Loucy (cell line): ENCODE data around the gene LCE2B.

Experiments used
- H2AFZ ChIP-seq: fragments of 200-600 bp; sonication (generic); 2 replicates; pipeline ENCODE4 v1.6.0; 2016; ENCODE audit warnings: antibody characterized with exemption, mild to moderate bottlenecking, low read length, moderate library complexity
- H3F3A ChIP-seq: fragments of 200-600 bp; 2 replicates; pipeline ENCODE4 v1.6.0; 2016; ENCODE audit warnings: antibody characterized with exemption, low read depth, mild to moderate bottlenecking
- H3K27me3 ChIP-seq: fragments of 200-600 bp; sonication (generic); 2 replicates; pipeline ENCODE4 v1.6.1; 2014; ENCODE audit warnings: low read length, mild to moderate bottlenecking; ENCODE audit not compliant: insufficient read depth, poor library complexity, severe bottlenecking
- H3K36me3 ChIP-seq: fragments of 200-600 bp; sonication (generic); 2 replicates; pipeline ENCODE4 v1.6.1; 2016; ENCODE audit warnings: low read length; ENCODE audit not compliant: insufficient read depth
- H3K4me1 ChIP-seq: fragments of 200-600 bp; sonication (generic); 2 replicates; pipeline ENCODE4 v1.5.1; 2014; ENCODE audit warnings: low read length, mild to moderate bottlenecking; ENCODE audit not compliant: insufficient read depth, poor library complexity, severe bottlenecking
- H3K4me2 ChIP-seq: fragments of 200-600 bp; sonication (generic); 2 replicates; pipeline ENCODE4 v1.6.0; 2014; ENCODE audit warnings: antibody characterized with exemption, low read length, low read depth, mild to moderate bottlenecking; ENCODE audit not compliant: poor library complexity, severe bottlenecking
- H3K4me3 ChIP-seq: fragments of 200-600 bp; sonication (generic); 2 replicates; pipeline ENCODE4 v1.5.1; 2014; ENCODE audit warnings: low read length, mild to moderate bottlenecking, mixed read lengths; ENCODE audit not compliant: poor library complexity, severe bottlenecking
- H3K79me2 ChIP-seq: fragments of 200-600 bp; sonication (generic); 2 replicates; pipeline ENCODE4 v1.6.1; 2014; ENCODE audit warnings: low read length; ENCODE audit not compliant: insufficient read depth
- H3K9ac ChIP-seq: fragments of 200-600 bp; sonication (generic); 2 replicates; pipeline ENCODE4 v1.6.0; 2014; ENCODE audit warnings: mild to moderate bottlenecking, low read depth, low read length, moderate library complexity; ENCODE audit not compliant: poor library complexity, severe bottlenecking
- H3K9me2 ChIP-seq: fragments of 200-600 bp; sonication (generic); replicated peaks from 2 replicates; pipeline ENCODE4 v1.6.1; 2016; ENCODE audit warnings: low read depth, low read length, mixed read lengths
- H3K9me3 ChIP-seq: fragments of 200-600 bp; sonication (generic); 2 replicates; pipeline ENCODE4 v1.6.1; 2014; ENCODE audit warnings: mild to moderate bottlenecking, antibody characterized with exemption, low read length, low read depth; ENCODE audit not compliant: insufficient read depth
- H4K20me1 ChIP-seq: fragments of 200-600 bp; sonication (generic); 2 replicates; pipeline ENCODE4 v1.6.0; 2014; ENCODE audit warnings: antibody characterized with exemption, low read length, mild to moderate bottlenecking; ENCODE audit not compliant: insufficient read depth, poor library complexity, severe bottlenecking
- EZH2phosphoT487 ChIP-seq: fragments of 200-600 bp; IDR thresholded peaks from 2 replicates; pipeline ENCODE4 v1.6.1; 2018; ENCODE audit warnings: antibody characterized with exemption, mild to moderate bottlenecking, moderate library complexity, borderline replicate concordance
- TF ChIP-seq, protein P1 (sequence below): fragments of 200-600 bp; sonication (generic); conservative IDR thresholded peaks from 2 replicates; pipeline ENCODE4 v1.5.1; 2014; ENCODE audit warnings: mild to moderate bottlenecking, antibody characterized with exemption, low read length

Gene LCE2B

DNA sequence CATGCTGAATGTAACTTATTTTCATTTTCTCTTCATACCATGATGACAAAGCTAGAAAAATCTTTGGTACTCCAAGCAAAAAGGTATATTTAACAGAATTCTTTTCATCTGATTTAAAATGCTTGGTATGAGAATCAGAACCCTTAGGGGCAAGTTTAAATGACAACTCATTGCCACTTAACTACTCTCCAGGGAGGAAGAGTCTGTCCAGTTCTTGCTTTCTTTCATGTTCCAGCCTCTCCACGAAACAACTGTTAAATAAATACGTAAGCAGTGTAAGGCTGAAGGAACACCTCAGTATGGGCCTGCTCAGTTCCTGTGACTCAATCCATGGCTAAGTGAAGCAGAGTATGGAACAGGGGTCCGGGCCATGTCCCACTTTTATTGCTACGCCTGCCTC, 13.8 kb downstream of the LCE2B start:
- Histone ChIP-seq H3K9me2 (no peaks in the 10 kb centered on the region), H3F3A (no peaks in the 10 kb centered on the region), H3K27me3 (no peaks in the 10 kb centered on the region), H3K9me3 (no peaks in the 10 kb centered on the region), H3K79me2 (no peaks in the 10 kb centered on the region), H3K36me3 (no peaks in the 10 kb centered on the region), H2AFZ (no peak overlapping the region), H4K20me1 (no peaks in the 10 kb centered on the region), H3K4me1 (no peaks in the 10 kb centered on the region), H3K4me2 (no peak overlapping the region), H3K4me3 (no peak overlapping the region), H3K9ac (no peak overlapping the region)
- TF ChIP-seq, protein P1, sequence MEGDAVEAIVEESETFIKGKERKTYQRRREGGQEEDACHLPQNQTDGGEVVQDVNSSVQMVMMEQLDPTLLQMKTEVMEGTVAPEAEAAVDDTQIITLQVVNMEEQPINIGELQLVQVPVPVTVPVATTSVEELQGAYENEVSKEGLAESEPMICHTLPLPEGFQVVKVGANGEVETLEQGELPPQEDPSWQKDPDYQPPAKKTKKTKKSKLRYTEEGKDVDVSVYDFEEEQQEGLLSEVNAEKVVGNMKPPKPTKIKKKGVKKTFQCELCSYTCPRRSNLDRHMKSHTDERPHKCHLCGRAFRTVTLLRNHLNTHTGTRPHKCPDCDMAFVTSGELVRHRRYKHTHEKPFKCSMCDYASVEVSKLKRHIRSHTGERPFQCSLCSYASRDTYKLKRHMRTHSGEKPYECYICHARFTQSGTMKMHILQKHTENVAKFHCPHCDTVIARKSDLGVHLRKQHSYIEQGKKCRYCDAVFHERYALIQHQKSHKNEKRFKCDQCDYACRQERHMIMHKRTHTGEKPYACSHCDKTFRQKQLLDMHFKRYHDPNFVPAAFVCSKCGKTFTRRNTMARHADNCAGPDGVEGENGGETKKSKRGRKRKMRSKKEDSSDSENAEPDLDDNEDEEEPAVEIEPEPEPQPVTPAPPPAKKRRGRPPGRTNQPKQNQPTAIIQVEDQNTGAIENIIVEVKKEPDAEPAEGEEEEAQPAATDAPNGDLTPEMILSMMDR, result no peak
- no peak for TF ChIP-seq EZH2phosphoT487

DNA sequence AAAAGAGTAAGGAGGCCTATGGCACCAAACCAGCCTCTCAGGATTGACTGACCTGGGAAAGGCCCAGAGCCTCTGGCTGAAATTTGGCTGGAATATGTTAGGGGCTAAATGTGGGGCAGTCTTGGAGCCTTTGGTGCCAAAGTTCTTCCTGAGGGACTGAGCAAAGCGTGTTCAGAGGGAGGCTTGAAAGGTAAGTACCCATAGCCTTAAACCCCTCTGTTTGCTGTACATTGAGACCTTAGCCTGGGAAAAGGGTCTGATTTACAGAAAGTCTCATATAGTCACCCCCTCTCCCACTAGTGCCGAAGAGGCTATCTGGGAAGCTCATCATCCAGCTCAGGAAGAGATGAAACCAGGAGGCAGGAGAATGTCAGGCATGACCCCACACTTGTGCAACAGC, 21.9 kb downstream of the LCE2B start, which contains the start of gene LCE4A:
TSS of gene LCE4A (plus strand) at position 301 of the 400 bp plus-strand sequence. CDS start 916 bp downstream, outside the sequence.
- no peaks in the 10 kb centered on the region for H3K9me2 ChIP-seq
- no peak within 1 kb of the TSS for H2AFZ ChIP-seq
- H3K36me3 ChIP-seq, result no peaks in the 10 kb centered on the region
- H3K9me3 ChIP-seq, result no peaks in the 10 kb centered on the region
- no peak within 1 kb of the TSS for H3K4me2 ChIP-seq
- H3F3A ChIP-seq, result no peaks in the 10 kb centered on the region
- no peak within 1 kb of the TSS for H3K4me3 ChIP-seq
- H3K4me1 ChIP-seq, result no peaks in the 10 kb centered on the region
- H3K79me2 ChIP-seq, result no peaks in the 10 kb centered on the region
- H4K20me1 ChIP-seq, result no peaks in the 10 kb centered on the region
- no peak for TF ChIP-seq EZH2phosphoT487
- TF ChIP-seq, protein P1, result no peak
- H3K9ac ChIP-seq, result no peak within 1 kb of the TSS
- no peaks in the 10 kb centered on the region for H3K27me3 ChIP-seq

GRCh38 chr1:152718238-152718637, 32.3 kb downstream of the LCE2B start:
- H3K9ac ChIP-seq, result no peak overlapping the region

More at GRCh38 chr1:152718238-152718637, 32.3 kb downstream of the LCE2B start:
- no peaks in the 10 kb centered on the region for H3K36me3 ChIP-seq
- H2AFZ ChIP-seq, result no peak overlapping the region
- no peak overlapping the region for H3K4me3 ChIP-seq
- H3K4me2 ChIP-seq, result no peak overlapping the region
- no peaks in the 10 kb centered on the region for H3K79me2 ChIP-seq
- no peaks in the 10 kb centered on the region for H3K27me3 ChIP-seq
- H3K4me1 ChIP-seq, result no peaks in the 10 kb centered on the region
- TF ChIP-seq, protein P1, result no peak
- TF ChIP-seq EZH2phosphoT487, result no peak
- H3K9me2 ChIP-seq, result no peaks in the 10 kb centered on the region
- no peaks in the 10 kb centered on the region for H4K20me1 ChIP-seq
- no peaks in the 10 kb centered on the region for H3F3A ChIP-seq
- no peaks in the 10 kb centered on the region for H3K9me3 ChIP-seq
